K562 (cell line): ENCODE results near the gene TBC1D2B. TPM values are rescaled to one million over a fixed set of nuclear protein-coding genes. Genes with fewer than 3 reads are reported as not detected.
A peak's percentile ranks its signal among the peaks of the same experiment; 100 is the strongest.

Experiments
- BMI1 ChIP-seq: fragments of 150-350 bp; IDR thresholded peaks from 2 replicates; pipeline ENCODE4 v1.6.1; 2014; ENCODE audit warnings: low read length
- CBX5 ChIP-seq: IDR thresholded peaks from 2 replicates; pipeline ENCODE4 v1.6.1; 2014; ENCODE audit warnings: low read depth, borderline replicate concordance
- CHD1 ChIP-seq: fragments of 200-600 bp; sonication (generic); IDR thresholded peaks from one replicate; pipeline ENCODE4 v1.6.1; 2012; ENCODE audit warnings: mild to moderate bottlenecking, moderate library complexity, low read length, inconsistent platforms
- ELF4 ChIP-seq: fragments of 450-650 bp; formaldehyde crosslinking; IDR thresholded peaks from 2 replicates; pipeline ENCODE4 v1.4.0; 2022; ENCODE audit warnings: missing genetic modification characterization
- IRF2 ChIP-seq: sonication (generic); formaldehyde crosslinking; IDR thresholded peaks from 2 replicates; pipeline ENCODE4 v1.8.1; 2022; ENCODE audit warnings: mild to moderate bottlenecking, missing genetic modification reagents
- KAT2B ChIP-seq: IDR thresholded peaks from one replicate; pipeline ENCODE4 v1.6.1; 2012; ENCODE audit warnings: low read depth, mild to moderate bottlenecking, control low read depth, inconsistent platforms, low read length, moderate library complexity
- LEF1 ChIP-seq: fragments of 450-650 bp; IDR thresholded peaks from 2 replicates; pipeline ENCODE4 v1.6.1; 2016; ENCODE audit warnings: mild to moderate bottlenecking
- NFIX ChIP-seq: fragments of 250-450 bp; sonication (Bioruptor Pico); IDR thresholded peaks from 2 replicates; pipeline ENCODE4 v1.4.0; 2020; ENCODE audit warnings: low read depth, mild to moderate bottlenecking, moderate library complexity
- RB1 ChIP-seq: fragments of 450-650 bp; IDR thresholded peaks from 2 replicates; pipeline ENCODE4 v1.6.1; 2017; ENCODE audit warnings: low read depth, mild to moderate bottlenecking
- RUNX1 ChIP-seq: sonication (generic); IDR thresholded peaks from 2 replicates; pipeline ENCODE4 v1.6.1; 2016; ENCODE audit warnings: antibody characterized with exemption, low read depth
- ZNF282 ChIP-seq: sonication (generic); formaldehyde crosslinking; IDR thresholded peaks from 2 replicates; pipeline ENCODE4 v1.8.1; 2023; ENCODE audit warnings: missing genetic modification reagents
- ZNF3 ChIP-seq: fragments of 250-450 bp; sonication (Bioruptor Pico); IDR thresholded peaks from 2 replicates; pipeline ENCODE4 v1.5.0; 2021; ENCODE audit warnings: mild to moderate bottlenecking, moderate library complexity
- polyA plus RNA-seq, 8 experiments: library from polyadenylated mRNA; depleted of rRNA in 4 of 8; stranded (reverse) in 5 of 8; unstranded in 3 of 8; fragments of >200 nt; fragmentation: Nextera tagmentation in 2 of 8; fragmentation: Illumina TruSeq in 1 of 8; extraction: Ambion mirVana in 2 of 8; extraction: Trizol in 1 of 8; gene quantifications; 2 replicates each; pipeline versions ENCODE4 v1.2.1 to v1.2.3, GENCODE V29; 2011 to 2014; ENCODE audit warnings: inconsistent platforms in 1 of 8, missing spikeins in 1 of 8
- total RNA-seq, 7 experiments: library from RNA; depleted of rRNA in 6 of 7; stranded (reverse); fragments of >200 nt in 6 of 7; fragmentation: Illumina TruSeq in 2 of 7; extraction: Trizol in 2 of 7; gene quantifications; 2 replicates each; pipeline versions ENCODE4 v1.2.1 to v1.2.3, GENCODE V29; 2011 to 2021; ENCODE audit warnings: low replicate concordance in 1 of 7
- TF ChIP-seq, protein P1 (sequence below), 2 experiments: fragments of 150-350 bp in 1 of 2; IDR thresholded peaks; 2 replicates each; pipeline ENCODE4 v1.6.1; 2012 to 2016; ENCODE audit warnings: low read depth in 2 of 2, low read length in 2 of 2, mild to moderate bottlenecking in 1 of 2, moderate library complexity in 1 of 2
- TF ChIP-seq, protein P2 (sequence below): sonication (generic); formaldehyde crosslinking; IDR thresholded peaks from 2 replicates; pipeline ENCODE4 v1.8.0; 2023; ENCODE audit warnings: missing genetic modification reagents, mild to moderate bottlenecking, borderline replicate concordance
- TF ChIP-seq, protein P3 (sequence below): fragments of 450-650 bp; formaldehyde crosslinking; IDR thresholded peaks from 2 replicates; pipeline ENCODE4 v1.4.0; 2022; ENCODE audit warnings: mild to moderate bottlenecking, moderate library complexity
- TF ChIP-seq, protein P4 (sequence below): sonication (generic); formaldehyde crosslinking; IDR thresholded peaks from 2 replicates; pipeline ENCODE4 v1.8.1; 2023; ENCODE audit warnings: mild to moderate bottlenecking, missing genetic modification reagents

The TBC1D2B gene
- total and polyA plus RNA-seq, 9 of the 15 experiments (the other 6 are each of a cell fraction or from before 2014, with no cell fraction given), result 0.15 to 16.3 (median 8.9) TPM

DNA sequence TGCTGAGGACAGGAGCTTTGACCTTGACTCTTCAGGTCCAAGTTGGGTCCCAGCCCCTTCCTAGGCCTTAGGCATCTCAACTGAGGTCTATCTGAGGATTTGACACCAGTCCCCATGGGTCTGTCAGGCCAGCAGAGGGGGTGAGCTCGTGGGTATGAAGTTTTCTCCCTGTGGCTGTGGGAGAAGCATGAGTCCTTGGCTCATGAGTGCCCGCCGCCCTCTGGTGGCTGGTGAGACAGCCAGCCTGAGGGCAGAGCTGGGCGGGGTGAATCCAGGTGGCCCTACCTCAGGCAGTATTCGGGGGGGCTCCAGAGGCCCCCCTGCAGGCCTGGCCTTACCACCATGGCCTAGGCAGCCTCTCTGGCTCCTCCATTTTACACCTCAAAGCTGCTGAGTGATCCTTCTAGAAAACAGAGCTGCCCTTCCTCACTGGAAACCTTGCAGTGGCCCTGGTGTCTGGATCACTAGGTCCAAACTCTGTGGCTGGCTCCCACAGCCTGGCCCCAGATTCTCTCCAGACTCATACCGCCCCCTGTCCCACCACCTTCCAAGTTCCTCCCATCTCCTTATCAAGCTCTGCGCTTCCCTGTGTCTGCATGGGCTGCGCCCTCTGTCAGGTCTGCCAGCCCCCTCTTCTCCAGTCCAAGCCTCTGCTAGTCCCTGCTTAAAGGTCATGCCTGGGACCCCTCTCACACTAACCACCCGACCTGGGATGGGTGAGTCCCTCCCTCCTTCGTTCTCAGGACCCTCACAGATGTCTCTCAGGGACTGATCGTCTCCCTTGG lies 31.0 kb upstream of the TBC1D2B start (continued):
- TF ChIP-seq, protein P1, sequence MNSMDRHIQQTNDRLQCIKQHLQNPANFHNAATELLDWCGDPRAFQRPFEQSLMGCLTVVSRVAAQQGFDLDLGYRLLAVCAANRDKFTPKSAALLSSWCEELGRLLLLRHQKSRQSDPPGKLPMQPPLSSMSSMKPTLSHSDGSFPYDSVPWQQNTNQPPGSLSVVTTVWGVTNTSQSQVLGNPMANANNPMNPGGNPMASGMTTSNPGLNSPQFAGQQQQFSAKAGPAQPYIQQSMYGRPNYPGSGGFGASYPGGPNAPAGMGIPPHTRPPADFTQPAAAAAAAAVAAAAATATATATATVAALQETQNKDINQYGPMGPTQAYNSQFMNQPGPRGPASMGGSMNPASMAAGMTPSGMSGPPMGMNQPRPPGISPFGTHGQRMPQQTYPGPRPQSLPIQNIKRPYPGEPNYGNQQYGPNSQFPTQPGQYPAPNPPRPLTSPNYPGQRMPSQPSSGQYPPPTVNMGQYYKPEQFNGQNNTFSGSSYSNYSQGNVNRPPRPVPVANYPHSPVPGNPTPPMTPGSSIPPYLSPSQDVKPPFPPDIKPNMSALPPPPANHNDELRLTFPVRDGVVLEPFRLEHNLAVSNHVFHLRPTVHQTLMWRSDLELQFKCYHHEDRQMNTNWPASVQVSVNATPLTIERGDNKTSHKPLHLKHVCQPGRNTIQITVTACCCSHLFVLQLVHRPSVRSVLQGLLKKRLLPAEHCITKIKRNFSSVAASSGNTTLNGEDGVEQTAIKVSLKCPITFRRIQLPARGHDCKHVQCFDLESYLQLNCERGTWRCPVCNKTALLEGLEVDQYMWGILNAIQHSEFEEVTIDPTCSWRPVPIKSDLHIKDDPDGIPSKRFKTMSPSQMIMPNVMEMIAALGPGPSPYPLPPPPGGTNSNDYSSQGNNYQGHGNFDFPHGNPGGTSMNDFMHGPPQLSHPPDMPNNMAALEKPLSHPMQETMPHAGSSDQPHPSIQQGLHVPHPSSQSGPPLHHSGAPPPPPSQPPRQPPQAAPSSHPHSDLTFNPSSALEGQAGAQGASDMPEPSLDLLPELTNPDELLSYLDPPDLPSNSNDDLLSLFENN (IDR thresholded peaks at IDR 0.05; ENCODE audit: low read depth in 2 of 2, low read length in 2 of 2), result no peak
- TF ChIP-seq CHD1, result no peak
- TF ChIP-seq, protein P2, sequence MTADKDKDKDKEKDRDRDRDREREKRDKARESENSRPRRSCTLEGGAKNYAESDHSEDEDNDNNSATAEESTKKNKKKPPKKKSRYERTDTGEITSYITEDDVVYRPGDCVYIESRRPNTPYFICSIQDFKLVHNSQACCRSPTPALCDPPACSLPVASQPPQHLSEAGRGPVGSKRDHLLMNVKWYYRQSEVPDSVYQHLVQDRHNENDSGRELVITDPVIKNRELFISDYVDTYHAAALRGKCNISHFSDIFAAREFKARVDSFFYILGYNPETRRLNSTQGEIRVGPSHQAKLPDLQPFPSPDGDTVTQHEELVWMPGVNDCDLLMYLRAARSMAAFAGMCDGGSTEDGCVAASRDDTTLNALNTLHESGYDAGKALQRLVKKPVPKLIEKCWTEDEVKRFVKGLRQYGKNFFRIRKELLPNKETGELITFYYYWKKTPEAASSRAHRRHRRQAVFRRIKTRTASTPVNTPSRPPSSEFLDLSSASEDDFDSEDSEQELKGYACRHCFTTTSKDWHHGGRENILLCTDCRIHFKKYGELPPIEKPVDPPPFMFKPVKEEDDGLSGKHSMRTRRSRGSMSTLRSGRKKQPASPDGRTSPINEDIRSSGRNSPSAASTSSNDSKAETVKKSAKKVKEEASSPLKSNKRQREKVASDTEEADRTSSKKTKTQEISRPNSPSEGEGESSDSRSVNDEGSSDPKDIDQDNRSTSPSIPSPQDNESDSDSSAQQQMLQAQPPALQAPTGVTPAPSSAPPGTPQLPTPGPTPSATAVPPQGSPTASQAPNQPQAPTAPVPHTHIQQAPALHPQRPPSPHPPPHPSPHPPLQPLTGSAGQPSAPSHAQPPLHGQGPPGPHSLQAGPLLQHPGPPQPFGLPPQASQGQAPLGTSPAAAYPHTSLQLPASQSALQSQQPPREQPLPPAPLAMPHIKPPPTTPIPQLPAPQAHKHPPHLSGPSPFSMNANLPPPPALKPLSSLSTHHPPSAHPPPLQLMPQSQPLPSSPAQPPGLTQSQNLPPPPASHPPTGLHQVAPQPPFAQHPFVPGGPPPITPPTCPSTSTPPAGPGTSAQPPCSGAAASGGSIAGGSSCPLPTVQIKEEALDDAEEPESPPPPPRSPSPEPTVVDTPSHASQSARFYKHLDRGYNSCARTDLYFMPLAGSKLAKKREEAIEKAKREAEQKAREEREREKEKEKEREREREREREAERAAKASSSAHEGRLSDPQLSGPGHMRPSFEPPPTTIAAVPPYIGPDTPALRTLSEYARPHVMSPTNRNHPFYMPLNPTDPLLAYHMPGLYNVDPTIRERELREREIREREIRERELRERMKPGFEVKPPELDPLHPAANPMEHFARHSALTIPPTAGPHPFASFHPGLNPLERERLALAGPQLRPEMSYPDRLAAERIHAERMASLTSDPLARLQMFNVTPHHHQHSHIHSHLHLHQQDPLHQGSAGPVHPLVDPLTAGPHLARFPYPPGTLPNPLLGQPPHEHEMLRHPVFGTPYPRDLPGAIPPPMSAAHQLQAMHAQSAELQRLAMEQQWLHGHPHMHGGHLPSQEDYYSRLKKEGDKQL (CRISPR knock-in tag), result no peak
- TF ChIP-seq NFIX, result no peak
- TF ChIP-seq ZNF3 (CRISPR knock-in tag), result no peak
- TF ChIP-seq ZNF282, result no peak
- no peak for TF ChIP-seq BMI1
- TF ChIP-seq, protein P3, sequence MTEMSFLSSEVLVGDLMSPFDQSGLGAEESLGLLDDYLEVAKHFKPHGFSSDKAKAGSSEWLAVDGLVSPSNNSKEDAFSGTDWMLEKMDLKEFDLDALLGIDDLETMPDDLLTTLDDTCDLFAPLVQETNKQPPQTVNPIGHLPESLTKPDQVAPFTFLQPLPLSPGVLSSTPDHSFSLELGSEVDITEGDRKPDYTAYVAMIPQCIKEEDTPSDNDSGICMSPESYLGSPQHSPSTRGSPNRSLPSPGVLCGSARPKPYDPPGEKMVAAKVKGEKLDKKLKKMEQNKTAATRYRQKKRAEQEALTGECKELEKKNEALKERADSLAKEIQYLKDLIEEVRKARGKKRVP (CRISPR knock-in tag), result no peak
- TF ChIP-seq RB1, result peak; percentile 30; the same call in 1 of the 2 replicates
- TF ChIP-seq LEF1, result no peak
- TF ChIP-seq RUNX1, result no peak
- TF ChIP-seq ELF4, result no peak
- TF ChIP-seq CBX5, result no peak
- TF ChIP-seq, protein P4, sequence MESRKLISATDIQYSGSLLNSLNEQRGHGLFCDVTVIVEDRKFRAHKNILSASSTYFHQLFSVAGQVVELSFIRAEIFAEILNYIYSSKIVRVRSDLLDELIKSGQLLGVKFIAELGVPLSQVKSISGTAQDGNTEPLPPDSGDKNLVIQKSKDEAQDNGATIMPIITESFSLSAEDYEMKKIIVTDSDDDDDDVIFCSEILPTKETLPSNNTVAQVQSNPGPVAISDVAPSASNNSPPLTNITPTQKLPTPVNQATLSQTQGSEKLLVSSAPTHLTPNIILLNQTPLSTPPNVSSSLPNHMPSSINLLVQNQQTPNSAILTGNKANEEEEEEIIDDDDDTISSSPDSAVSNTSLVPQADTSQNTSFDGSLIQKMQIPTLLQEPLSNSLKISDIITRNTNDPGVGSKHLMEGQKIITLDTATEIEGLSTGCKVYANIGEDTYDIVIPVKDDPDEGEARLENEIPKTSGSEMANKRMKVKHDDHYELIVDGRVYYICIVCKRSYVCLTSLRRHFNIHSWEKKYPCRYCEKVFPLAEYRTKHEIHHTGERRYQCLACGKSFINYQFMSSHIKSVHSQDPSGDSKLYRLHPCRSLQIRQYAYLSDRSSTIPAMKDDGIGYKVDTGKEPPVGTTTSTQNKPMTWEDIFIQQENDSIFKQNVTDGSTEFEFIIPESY (CRISPR knock-in tag), result no peak
- TF ChIP-seq KAT2B, result no peak
- TF ChIP-seq IRF2 (CRISPR knock-in tag), result no peak
